Erythroblast (primary cell): Measurements from ENCODE around the gene DOCK11.

Source experiments
- GATA1 ChIP-seq: IDR thresholded peaks from 2 replicates; pipeline ENCODE4 v1.6.1; 2011; ENCODE audit warnings: low read depth, mild to moderate bottlenecking, control low read depth, low read length, moderate library complexity
- POLR2A ChIP-seq: IDR thresholded peaks from 2 replicates; pipeline ENCODE4 v1.6.1; 2011; ENCODE audit warnings: mild to moderate bottlenecking, low read length

GRCh38 chrX:118553042-118553710, 57.6 kb downstream of the DOCK11 start:
- no peak for TF ChIP-seq POLR2A
- no peak for TF ChIP-seq GATA1
